Adrenal gland (tissue), 12 donors: ENCODE results near the gene HEATR9. TPM values are rescaled to one million over a fixed set of nuclear protein-coding genes. Genes with fewer than 3 reads are reported as not detected.

ENCODE experiments used
- DNase-seq, 7 donors: peaks; one replicate each; pipeline ENCODE4 v3.0.0-alpha.2; 2019 to 2020
- H3K27ac ChIP-seq, 5 donors: fragments of 200-600 bp; sonication (generic) in 4 of 5; 1 replicate in 3 of 5; 2 replicates in 2 of 5; pipeline versions ENCODE4 v1.5.1 to v1.8.0; 2016 to 2020; ENCODE audit warnings: mild to moderate bottlenecking in 1 of 5
- H3K27me3 ChIP-seq: fragments of 200-600 bp; 2 replicates; pipeline ENCODE4 v1.8.0; 2021
- H3K36me3 ChIP-seq, 2 donors: fragments of 200-600 bp; replicated peaks in 1 of 2; 1 replicate in 1 of 2; 2 replicates in 1 of 2; pipeline versions ENCODE4 v1.5.1 to v1.8.0; 2018 to 2022
- H3K4me1 ChIP-seq, 2 donors: fragments of 200-600 bp; replicated peaks in 1 of 2; 1 replicate in 1 of 2; 2 replicates in 1 of 2; pipeline versions ENCODE4 v1.5.1 to v1.8.0; 2018 to 2021
- H3K4me3 ChIP-seq, 4 donors: fragments of 200-600 bp; sonication (generic) in 3 of 4; one replicate each; pipeline ENCODE4 v1.5.1; 2016 to 2018
- H3K9me3 ChIP-seq, 3 donors: fragments of 200-600 bp; sonication (generic) in 1 of 3; replicated peaks in 1 of 3; 1 replicate in 2 of 3; 2 replicates in 1 of 3; pipeline versions ENCODE4 v1.5.1 to v1.8.0; 2016 to 2021
- CTCF ChIP-seq, 6 experiments: fragments of 450-650 bp in 4 of 6; fragments of 200-600 bp in 2 of 6; sonication (generic) in 1 of 6; IDR thresholded peaks; 1 replicate in 5 of 6; 2 replicates in 1 of 6; pipeline versions ENCODE4 v1.5.1 to v1.8.0; 2016 to 2021; ENCODE audit warnings: antibody characterized with exemption in 6 of 6, mild to moderate bottlenecking in 2 of 6, moderate library complexity in 1 of 6
- POLR2A ChIP-seq, 2 donors: fragments of 450-650 bp; IDR thresholded peaks; one replicate each; pipeline ENCODE4 v1.6.1; 2017; ENCODE audit warnings: antibody characterized with exemption in 2 of 2, mild to moderate bottlenecking in 2 of 2, moderate library complexity in 1 of 2
- WGBS, 4 donors: extraction: QIAGEN DNeasy Blood & Tissue Kit in 2 of 4; methylation state at CpG; one replicate each; pipeline versions ENCODE4 v1.1.5 to v1.1.7; 2013 to 2017; 5-methylcytosine and 5-hydroxymethylcytosine counted together
- intact Hi-C, 2 donors: fragments of 100-400 bp; cut with DNase I; formaldehyde crosslinking; loops; one replicate each; pipeline versions ENCODE4 v1.14.1 to v1.15.0; 2022 to 2023
- polyA plus RNA-seq, 3 donors: library from polyadenylated mRNA; stranded (reverse); fragments of 200-250 nt in 2 of 3; fragments of 350-450 nt in 1 of 3; fragmentation: Illumina TruSeq in 1 of 3; extraction: RNeasy Lipid Tissue Mini Kit (QIAGEN cat#74804) in 1 of 3; gene quantifications; one replicate each; pipeline ENCODE4 v1.2.3, GENCODE V29; 2013 to 2014
- total RNA-seq, 9 donors: library from RNA; depleted of rRNA in 4 of 9; stranded (reverse); fragments of >200 nt in 4 of 9; fragments of 120-200 nt in 1 of 9; fragmentation: NEBNext Ultra II Directional in 1 of 9; extraction: Animal tissue kit (Norgen Biotek cat#: 25700) in 1 of 9; gene quantifications; one replicate each; pipeline versions ENCODE4 v1.1.0 to v1.2.4, GENCODE V29; 2013 to 2023
- donor health status: healthy with polysubstance abuse.
- donor health status: Bipolar disorder and iron deficiency.
- donor health status: DM: yes; HTN: yes; CAD: no.
- donor health status: DM: no; HTN: no; CAD: no.
- donor health status: DM: no; HTN: no; CAD: no.
- donor health status: DM: yes; HTN: yes; CAD: no.

The HEATR9 gene
- total and polyA plus RNA-seq, 12 donors = 0.03 to 0.32 (median 0.13) TPM; not detected in 9

DNA sequence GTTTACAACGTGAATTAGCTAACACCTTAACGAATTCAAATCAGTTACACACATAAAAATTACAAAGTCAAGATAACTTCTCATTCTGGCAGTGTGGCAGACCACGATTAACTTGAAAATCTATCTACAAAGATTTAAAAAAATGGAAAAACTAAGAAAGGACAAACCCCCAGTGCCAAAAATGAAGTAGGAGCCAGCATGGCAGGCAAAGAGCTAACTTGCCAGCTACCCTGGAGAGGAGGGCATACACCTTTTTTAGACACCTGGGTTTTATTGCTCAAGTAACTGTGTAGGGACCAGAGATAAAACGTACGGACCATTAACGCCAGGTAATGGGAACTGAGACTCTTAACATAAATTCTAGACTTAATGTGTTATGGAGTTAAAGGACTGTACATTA, 56.9 kb downstream of the HEATR9 start:
- Histone ChIP-seq H3K4me3 (peak overlapping the region in 1 of 4 donors; percentile 86), H3K27me3 (no peaks in the 10 kb centered on the region), H3K27ac (no peak overlapping the region), H3K9me3 (no peaks in the 10 kb centered on the region), H3K4me1 (peaks cover 14 to 37% of the 10 kb centered on the region in 2 donors), H3K36me3 (peaks cover 0 to 6% of the 10 kb centered on the region in 2 donors)
- intact Hi-C loops = no loop called here
- WGBS, 4 donors = 79 to 83% (median 81%) methylated on average over 6 of the region's 6 CpGs
- DNase-seq = peak in 1 of 7 donors; percentile 5
- TF ChIP-seq CTCF (IDR thresholded peaks at IDR 0.05) (no peak), POLR2A (IDR thresholded peaks at IDR 0.05) (no peak)

GRCh38 chr17:35809855-35810461, 58.7 kb downstream of the HEATR9 start:
- 0 to 2% (median 1%) methylated on average over 9 to 24 of the region's 24 CpGs for WGBS, 4 donors

DNA sequence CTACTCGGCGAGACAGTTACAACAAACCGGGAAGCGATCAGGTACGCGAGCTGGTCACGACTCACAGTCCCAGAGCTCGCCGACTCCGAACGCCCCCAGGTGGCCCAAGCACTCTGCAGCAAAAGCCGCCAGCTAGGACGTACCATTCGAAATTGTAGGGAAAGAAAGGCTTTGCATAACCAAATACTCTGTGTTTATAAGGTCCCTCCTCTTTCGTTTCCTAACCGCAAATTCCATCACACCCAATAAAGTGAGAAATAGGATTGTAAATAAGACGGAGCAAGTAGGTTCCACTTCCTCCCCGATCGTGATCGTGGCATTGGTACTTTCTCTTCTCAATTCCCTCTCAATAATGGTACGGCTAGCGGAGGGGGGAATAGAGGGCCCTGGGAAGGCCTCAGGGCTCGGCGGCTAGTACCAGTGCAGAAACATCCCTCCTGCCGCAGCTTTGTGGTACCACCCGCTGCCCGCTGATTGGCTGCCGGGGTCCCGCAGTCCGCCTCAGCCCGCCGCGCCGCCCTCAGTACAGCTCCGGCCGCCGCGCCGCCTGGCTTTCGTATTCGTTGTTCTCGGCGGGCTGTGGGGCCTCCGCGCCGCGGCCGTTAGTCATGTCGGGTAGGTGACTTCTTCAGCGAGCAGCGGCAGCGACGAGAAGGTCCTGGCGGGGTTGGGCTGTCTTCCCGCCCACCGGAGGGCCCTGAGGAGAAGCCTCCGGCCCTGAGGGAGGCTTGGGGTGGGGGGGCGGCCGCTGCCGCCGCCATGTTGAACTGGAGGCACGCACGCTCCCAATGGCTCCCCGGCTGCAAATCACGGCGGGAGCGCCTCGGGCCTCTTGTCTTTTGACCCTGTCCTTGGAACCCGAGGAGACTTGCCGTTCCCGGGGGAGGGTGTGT, 59.5 kb downstream of the HEATR9 start, which contains the start of gene TAF15:
TSS of gene TAF15 (plus strand) at position 523 of the 893 bp plus-strand sequence. CDS start at position 609, 86 bp downstream.
- DNase-seq = peak; percentile 95 to 98 (median 97)
- no peaks in the 10 kb centered on the region for H3K27me3 ChIP-seq
- H3K9me3 ChIP-seq = no peaks in the 10 kb centered on the region
- peak within 1 kb of the TSS; percentile 43 to 96 (median 88) for H3K4me3 ChIP-seq
- WGBS, 4 donors = 0 to 1% (median 1%) methylated on average over 18 to 71 of the region's 71 CpGs
- peaks cover 14 to 24% of the 10 kb centered on the region in 2 donors for H3K4me1 ChIP-seq
- peak within 1 kb of the TSS; percentile 86 to 97 (median 95) for H3K27ac ChIP-seq
- H3K36me3 ChIP-seq = no peaks in the 10 kb centered on the region
- peak; percentile 99 for TF ChIP-seq POLR2A (IDR thresholded peaks at IDR 0.05)
- TF ChIP-seq CTCF (IDR thresholded peaks at IDR 0.05) = peak; percentile 36 to 84 (median 74)
- intact Hi-C loops = loop anchor here in 1 of 2 donors (5.0 kb wide), 1 partner anchor 42 kb away; no protein-coding TSS in a partner anchor

More at GRCh38 chr17:35809855-35810461, 58.7 kb downstream of the HEATR9 start:
- no peak for TF ChIP-seq POLR2A (IDR thresholded peaks at IDR 0.05)
- TF ChIP-seq CTCF (IDR thresholded peaks at IDR 0.05) = no peak
- H3K9me3 ChIP-seq = no peaks in the 10 kb centered on the region
- peak overlapping the region; percentile 43 to 96 (median 88) for H3K4me3 ChIP-seq
- no peaks in the 10 kb centered on the region for H3K36me3 ChIP-seq
- no peaks in the 10 kb centered on the region for H3K27me3 ChIP-seq
- H3K27ac ChIP-seq = peak overlapping the region; percentile 86 to 97 (median 95)
- H3K4me1 ChIP-seq = peaks cover 14 to 29% of the 10 kb centered on the region in 2 donors
- intact Hi-C loops = loop anchor here in 1 of 2 donors (5.0 kb wide), 1 partner anchor 43 kb away; no protein-coding TSS in a partner anchor
- peak in 2 of 7 donors; percentile 19 to 51 for DNase-seq
